GM12874 (cell line): ENCODE data around the gene SEBOX.

ENCODE experiments used
- TF ChIP-seq, protein P1 (sequence below): IDR thresholded peaks from 2 replicates; pipeline ENCODE4 v1.5.1; 2011; ENCODE audit warnings: low read depth, mild to moderate bottlenecking, control low read depth, low read length, moderate library complexity; ENCODE audit not compliant: insufficient read depth

Gene SEBOX

DNA sequence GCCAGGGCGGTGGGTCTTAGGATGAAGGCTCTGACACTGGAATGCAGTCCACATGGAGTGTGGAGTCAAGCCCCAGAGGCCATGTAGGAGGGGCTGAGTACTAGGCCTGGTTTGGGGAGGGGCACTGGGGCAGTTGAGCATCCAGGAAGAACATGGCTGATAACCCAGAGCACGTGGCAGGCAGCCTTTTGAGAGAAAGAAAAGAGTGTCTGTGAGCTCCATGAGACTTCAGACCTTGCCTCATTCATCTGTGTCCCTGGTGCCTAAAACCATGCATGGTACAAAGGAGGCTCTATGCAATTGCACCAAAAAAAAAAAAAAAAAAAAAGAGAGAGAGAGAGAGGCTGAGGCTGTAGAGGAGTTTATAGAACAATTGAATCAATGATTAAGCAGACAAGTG is 26.4 kb upstream of the SEBOX start:
- TF ChIP-seq, protein P1, sequence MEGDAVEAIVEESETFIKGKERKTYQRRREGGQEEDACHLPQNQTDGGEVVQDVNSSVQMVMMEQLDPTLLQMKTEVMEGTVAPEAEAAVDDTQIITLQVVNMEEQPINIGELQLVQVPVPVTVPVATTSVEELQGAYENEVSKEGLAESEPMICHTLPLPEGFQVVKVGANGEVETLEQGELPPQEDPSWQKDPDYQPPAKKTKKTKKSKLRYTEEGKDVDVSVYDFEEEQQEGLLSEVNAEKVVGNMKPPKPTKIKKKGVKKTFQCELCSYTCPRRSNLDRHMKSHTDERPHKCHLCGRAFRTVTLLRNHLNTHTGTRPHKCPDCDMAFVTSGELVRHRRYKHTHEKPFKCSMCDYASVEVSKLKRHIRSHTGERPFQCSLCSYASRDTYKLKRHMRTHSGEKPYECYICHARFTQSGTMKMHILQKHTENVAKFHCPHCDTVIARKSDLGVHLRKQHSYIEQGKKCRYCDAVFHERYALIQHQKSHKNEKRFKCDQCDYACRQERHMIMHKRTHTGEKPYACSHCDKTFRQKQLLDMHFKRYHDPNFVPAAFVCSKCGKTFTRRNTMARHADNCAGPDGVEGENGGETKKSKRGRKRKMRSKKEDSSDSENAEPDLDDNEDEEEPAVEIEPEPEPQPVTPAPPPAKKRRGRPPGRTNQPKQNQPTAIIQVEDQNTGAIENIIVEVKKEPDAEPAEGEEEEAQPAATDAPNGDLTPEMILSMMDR = no peak

DNA sequence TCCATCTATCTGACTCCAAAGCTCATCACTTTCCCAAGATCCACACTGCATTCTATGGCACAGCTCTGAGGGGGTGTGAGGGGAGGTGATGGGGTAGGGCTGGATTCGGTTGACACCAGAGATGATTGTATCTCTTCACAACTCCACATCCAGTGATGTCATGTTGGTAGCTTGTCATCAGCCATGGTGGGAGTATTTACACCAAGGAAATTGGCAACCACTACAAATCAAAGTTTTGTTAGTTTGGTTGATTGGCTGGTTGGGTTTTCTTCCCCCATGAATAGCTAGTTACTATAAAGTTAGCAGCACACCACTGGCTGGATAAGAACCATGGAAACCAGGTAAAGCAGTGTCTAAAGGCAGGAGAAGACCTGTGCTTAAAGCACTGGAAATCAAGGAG is 26.0 kb upstream of the SEBOX start:
- TF ChIP-seq, protein P1 = no peak

DNA sequence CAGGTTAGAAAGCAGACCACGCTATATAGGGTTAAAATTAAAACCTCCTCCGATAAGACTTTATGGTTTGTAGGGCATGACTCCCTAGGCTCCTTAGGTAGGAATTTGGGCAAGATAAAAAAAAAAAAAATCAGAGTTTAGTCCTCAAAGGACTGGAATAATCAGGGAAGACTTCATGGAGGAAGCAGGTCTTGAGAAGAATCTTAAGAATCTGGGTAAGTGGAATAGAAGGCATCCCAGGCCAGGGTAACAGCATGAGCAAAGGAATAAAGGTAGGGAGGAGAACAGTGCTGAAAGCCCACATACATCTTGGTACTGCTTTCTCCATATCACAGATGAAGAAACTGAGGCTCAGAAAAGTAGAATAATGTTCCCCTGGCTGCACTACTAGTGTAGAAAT is 25.6 kb upstream of the SEBOX start:
- TF ChIP-seq, protein P1 = no peak

DNA sequence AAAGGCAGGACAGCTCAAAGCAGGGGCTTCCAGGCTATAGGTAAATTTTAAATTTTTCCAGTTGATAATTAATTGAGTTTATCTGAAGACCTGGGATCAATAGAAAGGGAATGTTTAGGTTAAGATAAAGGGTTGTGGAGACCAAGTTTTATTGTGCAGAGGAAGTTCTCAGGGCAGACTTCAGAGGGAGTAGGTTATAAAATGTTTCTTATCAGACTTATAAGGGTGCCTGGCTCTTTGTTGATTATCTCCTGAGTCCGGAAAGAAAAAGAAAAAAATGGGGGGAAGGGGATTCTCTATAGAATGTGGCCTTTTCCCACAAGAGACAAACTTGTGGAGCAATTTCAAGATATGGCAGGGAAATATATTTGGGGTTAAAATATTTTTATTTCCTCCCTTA is 25.1 kb upstream of the SEBOX start:
- TF ChIP-seq, protein P1 = no peak

DNA sequence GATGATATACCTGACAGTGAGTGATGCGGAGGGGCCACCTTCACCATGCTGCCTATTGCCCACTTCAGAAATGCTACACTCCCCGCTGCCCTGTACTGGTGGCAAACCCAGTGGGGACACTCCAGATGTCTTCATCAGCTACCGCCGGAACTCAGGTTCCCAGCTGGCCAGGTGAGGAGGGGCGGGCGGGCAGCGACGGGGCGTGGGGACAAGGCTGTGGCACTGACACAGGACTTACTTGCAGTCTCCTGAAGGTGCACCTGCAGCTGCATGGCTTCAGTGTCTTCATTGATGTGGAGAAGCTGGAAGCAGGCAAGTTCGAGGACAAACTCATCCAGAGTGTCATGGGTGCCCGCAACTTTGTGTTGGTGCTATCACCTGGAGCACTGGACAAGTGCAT is 23.1 kb upstream of the SEBOX start:
- TF ChIP-seq, protein P1 = no peak

DNA sequence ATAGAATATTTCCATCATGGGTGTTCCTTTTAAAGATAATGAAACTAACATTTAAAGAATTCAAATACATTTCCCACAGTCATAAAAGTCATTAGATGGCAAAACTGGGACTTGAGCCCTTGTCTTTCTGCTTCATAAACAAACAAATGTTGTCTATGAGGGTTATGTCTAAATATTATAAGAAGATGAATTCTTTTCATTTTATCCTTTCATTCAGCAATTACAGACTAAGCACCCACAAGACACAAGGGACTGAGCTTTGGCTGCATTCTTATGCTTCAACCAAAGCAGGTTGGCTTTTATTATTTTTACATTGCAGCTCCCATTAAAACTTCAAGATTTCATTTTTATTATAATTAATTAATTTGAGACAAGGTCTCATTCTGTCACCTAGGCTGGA is 21.4 kb upstream of the SEBOX start:
- TF ChIP-seq, protein P1 = no peak

DNA sequence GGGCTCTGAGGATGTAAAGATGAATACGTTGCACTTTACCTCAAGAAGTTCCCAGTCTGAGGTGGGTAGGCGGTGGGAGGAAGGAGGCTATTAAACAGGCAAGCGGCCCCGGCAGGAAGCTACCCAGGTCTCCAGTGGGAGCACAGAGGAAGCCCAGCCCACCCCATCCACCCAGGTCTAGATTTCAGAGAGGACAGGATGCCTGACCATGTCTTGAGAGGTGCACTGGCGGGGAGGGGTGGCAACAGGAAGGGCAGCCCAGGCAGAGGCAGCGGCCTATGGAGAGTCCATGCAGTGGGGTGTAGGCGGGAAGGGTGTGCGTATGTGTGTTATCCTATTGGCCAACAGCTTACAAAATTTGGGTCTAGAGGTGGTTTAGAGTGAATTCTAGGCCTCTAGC is 20.4 kb upstream of the SEBOX start:
- TF ChIP-seq, protein P1 = no peak

DNA sequence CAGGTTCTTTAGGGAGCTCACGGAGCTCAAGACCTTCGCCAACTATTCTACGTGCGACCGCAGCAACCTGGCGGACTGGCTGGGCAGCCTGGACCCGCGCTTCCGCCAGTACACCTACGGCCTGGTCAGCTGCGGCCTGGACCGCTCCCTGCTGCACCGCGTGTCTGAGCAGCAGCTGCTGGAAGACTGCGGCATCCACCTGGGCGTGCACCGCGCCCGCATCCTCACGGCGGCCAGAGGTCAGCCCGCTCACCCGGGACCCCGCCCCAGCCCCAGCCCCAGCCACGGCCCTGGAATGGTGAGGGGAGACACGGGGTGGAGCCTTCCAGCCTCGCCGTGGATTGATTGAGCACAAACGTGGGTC is 20.0 kb upstream of the SEBOX start:
- TF ChIP-seq, protein P1 = no peak
